Adipocyte (in vitro differentiated cells): ENCODE data around the gene CDX2.

Experiments
- DNase-seq: peaks from one replicate; pipeline ENCODE4 v3.0.0-alpha.2; 2015; ENCODE audit warnings: low read depth
- H3K27me3 ChIP-seq: replicated peaks from 2 replicates; pipeline ENCODE4 v1.7.0; 2013; ENCODE audit warnings: mild to moderate bottlenecking, low read length, moderate library complexity; ENCODE audit not compliant: control insufficient read depth, insufficient read depth
- H3K36me3 ChIP-seq: 2 replicates; pipeline ENCODE4 v1.7.0; 2013; ENCODE audit warnings: low read length, mild to moderate bottlenecking, moderate library complexity; ENCODE audit not compliant: control insufficient read depth, insufficient read depth, severe bottlenecking
- H3K4me1 ChIP-seq: 2 replicates; pipeline ENCODE4 v1.7.0; 2013; ENCODE audit warnings: mild to moderate bottlenecking, low read length, moderate library complexity; ENCODE audit not compliant: control insufficient read depth, insufficient read depth
- H3K4me3 ChIP-seq: 2 replicates; pipeline ENCODE4 v1.7.0; 2013; ENCODE audit warnings: mild to moderate bottlenecking, low read length, moderate library complexity
- H3K9ac ChIP-seq: 2 replicates; pipeline ENCODE4 v1.7.0; 2013; ENCODE audit warnings: mild to moderate bottlenecking, low read length, moderate library complexity
- H3K9me3 ChIP-seq: 2 replicates; pipeline ENCODE4 v1.7.0; 2013; ENCODE audit warnings: mild to moderate bottlenecking, low read length, moderate library complexity; ENCODE audit not compliant: control insufficient read depth

CDX2 gene

DNA sequence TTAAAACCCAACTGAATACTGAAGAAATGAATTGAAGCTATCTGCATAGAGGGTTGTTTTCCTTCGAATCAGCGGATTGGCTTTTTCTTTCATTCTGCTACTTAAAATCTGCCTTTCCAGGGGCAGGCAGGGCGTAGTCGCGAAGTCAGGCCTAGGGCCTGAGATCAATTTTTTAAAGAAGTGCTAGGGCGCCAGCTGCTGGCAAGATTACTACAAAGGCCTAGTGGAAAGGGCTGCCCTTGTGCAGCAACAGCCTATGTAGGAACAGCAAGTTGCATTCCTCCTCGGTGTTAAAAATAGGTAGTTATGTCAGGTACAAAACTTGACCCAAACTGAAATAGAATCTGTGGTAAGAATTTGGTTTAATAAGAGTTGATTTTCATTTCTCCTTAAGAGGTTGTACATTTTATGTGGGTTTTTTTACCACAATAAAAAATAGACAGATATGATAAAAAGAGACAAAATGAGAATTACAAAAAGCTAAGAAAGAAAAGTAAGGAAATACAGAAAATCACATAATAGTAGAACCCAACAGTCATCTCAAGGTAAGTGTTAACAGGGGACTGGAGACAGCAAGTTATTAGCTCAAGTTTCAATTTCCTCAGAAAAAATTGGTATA, 28.9 kb upstream of the CDX2 start:
- peak; percentile 35 for DNase-seq
- Histone ChIP-seq H3K9ac (peak overlapping the region; percentile 60), H3K4me1 (no peaks in the 10 kb centered on the region)

DNA sequence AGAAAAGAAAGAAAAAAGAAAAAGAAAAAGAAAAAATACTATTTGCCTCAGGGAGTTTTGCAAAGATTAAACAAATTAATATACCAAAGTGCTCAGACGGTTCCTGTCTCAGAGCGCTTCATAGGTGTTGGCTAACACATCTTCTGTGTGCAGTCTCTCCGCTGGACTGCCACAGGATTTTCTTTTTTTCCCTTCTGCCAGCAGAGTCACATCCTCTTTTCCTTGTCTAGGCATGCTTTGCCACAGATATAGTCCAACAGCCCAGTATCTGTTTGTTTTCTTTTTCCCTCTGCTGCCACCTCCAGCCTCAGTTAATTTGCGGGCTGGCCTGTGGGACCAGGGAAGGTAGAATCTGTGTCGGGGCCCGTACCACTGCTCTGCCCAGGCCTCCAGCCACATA, 22.8 kb upstream of the CDX2 start:
- no peak overlapping the region for H3K4me3 ChIP-seq
- H3K27me3 ChIP-seq = peaks cover 36% of the 10 kb centered on the region
- H3K36me3 ChIP-seq = no peaks in the 10 kb centered on the region
- peaks cover 4% of the 10 kb centered on the region for H3K4me1 ChIP-seq
- DNase-seq = no peak
- no peaks in the 10 kb centered on the region for H3K9me3 ChIP-seq
- no peak overlapping the region for H3K9ac ChIP-seq

More for the DNA sequence above, 28.9 kb upstream of the CDX2 start:
- H3K36me3 ChIP-seq = no peaks in the 10 kb centered on the region
- no peaks in the 10 kb centered on the region for H3K9me3 ChIP-seq
- no peak overlapping the region for H3K4me3 ChIP-seq
- H3K27me3 ChIP-seq = peaks cover 18% of the 10 kb centered on the region

DNA sequence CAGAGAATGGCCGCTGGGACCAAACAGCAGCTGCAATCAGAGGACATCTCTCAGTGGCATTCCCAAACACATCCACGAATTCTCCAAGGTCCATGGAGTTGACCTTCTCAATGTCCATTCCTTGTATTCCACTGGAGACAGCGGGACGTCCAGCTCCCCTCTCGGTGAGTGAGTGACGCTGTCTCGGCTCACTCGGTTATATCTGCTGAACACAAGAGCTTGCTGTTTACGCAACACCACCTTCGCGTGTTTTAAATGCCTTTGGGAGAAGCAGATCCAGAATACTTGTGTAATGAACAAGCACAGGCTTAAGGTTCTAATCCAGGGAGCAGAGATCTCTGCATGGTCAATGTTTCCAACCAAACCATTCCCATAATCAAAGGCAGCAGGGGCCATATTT, 19.4 kb upstream of the CDX2 start, which contains the start of gene URAD:
Gene URAD, minus strand, starts transcription at position 174 of the 400 bp plus-strand sequence. Its CDS starts 56 bp downstream, at position 118.
- Histone ChIP-seq H3K4me1 (peaks cover 5% of the 10 kb centered on the region), H3K27me3 (peaks cover 50% of the 10 kb centered on the region), H3K4me3 (no peak within 1 kb of the TSS), H3K9ac (no peak within 1 kb of the TSS), H3K9me3 (no peaks in the 10 kb centered on the region), H3K36me3 (no peaks in the 10 kb centered on the region)
- no peak for DNase-seq

DNA sequence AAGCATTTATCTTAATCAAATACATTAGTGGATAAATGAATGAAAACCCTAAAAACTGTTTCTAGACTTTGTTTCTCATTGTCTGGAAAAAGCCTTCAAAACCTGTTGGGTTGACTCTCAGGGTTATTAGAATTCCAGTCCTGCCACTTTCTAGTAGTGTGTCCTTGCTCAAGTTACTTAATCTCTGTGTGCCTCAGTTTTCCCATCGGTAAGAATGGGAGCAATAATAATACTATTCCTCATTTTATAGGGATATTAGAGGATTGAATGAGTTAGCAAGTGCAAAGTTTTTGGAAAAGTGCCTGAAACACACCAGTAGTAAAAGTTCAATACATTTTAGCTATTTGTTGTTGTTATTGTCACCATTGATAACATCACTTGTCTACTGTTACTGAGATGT, 16.5 kb upstream of the CDX2 start:
- H3K4me1 ChIP-seq = peaks cover 5% of the 10 kb centered on the region
- no peak for DNase-seq
- peaks cover 74% of the 10 kb centered on the region for H3K27me3 ChIP-seq
- H3K9ac ChIP-seq = no peak overlapping the region
- no peaks in the 10 kb centered on the region for H3K36me3 ChIP-seq
- H3K9me3 ChIP-seq = no peaks in the 10 kb centered on the region
- no peak overlapping the region for H3K4me3 ChIP-seq

DNA sequence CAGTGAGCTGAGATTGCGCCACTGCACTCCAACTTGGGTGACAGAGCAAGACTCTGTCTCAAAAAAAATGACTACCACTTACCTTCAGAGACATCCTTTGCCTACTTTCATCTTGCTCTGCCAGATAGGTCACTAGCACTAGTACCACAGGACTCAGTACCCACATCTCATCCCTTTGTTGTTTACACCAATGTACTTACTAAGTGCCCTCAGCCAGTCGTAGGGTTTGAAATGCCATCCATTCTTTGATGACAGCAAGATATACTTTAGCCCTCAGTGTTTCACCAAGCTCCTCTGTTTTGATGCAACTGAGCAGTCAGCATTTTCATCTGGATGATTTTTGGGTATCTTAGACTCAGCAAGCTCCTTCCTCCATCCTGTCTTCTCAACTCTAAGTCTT, 13.2 kb upstream of the CDX2 start:
- H3K27me3 ChIP-seq = peaks cover 82% of the 10 kb centered on the region
- H3K9ac ChIP-seq = no peak overlapping the region
- H3K36me3 ChIP-seq = no peaks in the 10 kb centered on the region
- no peak for DNase-seq
- no peak overlapping the region for H3K4me3 ChIP-seq
- H3K4me1 ChIP-seq = peaks cover 6% of the 10 kb centered on the region
- no peaks in the 10 kb centered on the region for H3K9me3 ChIP-seq

DNA sequence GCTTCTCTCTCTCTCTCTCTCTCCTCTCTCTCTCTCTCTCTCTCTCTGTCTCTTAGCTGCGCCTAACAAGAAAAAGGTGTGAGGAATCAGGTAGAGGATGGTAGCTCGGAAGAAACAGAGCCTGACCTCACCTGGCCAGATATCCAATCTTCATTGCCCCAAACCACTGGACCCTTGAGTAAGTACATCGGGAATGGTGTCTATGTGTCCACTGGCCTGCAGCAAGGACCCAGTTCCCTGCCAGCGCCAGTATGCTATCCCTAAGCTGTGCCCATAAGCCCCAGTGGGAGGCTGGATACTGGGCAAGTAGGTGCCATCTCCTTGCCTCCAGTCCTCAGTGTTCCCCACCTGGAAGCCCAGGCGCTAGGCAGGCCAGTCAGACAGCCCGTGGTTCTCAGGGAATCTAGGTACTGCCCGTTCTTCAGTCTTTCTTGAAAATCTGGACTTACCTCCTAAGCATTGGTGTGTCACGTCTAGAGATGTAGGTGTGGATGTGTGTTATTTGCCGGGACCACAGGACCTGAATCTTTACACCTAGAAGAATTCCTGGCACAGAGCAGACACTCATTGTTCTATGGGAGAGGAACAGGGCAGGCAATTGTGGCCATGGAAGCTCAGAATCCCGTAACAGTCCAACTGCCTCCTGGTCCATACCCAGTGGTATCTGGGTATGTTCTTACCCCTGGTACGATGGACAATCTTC, 12.0 kb upstream of the CDX2 start:
- Histone ChIP-seq H3K27me3 (peaks cover 80% of the 10 kb centered on the region), H3K4me3 (no peak overlapping the region), H3K36me3 (no peaks in the 10 kb centered on the region)

DNA sequence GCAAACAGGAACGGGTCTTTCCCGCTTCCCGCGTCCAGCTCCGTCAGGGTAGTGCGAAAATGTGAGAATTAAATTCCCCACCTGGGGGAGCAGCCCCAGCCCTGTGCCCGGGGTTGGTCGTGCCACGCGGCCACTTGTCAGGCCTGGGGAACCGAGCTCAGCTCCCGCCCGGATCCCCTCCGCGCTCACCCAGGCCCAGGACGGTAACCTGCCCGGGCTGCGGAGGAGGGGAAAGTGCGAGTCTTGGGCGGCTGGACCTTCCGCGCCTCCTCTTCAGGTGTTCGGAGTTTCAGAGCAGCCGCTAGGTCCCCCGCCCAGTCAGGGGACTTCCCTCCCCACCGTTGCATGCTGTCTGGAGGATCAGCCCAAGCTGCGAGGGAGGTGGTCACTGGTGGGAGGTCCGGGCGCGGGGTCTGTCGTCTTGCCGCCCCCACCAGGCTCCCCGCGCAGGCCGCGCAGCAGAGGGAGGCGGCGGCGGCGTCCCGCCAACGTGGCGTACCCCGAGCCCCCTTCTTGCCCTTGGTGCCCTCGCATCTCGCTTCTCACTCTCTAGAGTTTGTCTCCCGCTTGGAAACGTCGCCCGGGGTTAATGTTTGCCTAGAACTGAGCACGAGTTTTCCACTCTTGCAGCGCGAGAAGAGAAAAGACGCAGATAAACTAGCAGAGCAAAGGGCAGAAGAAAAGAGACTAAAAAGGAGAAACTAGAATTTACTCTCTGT, 11.3 kb upstream of the CDX2 start:
- H3K4me1 ChIP-seq = peaks cover 3% of the 10 kb centered on the region
- H3K9me3 ChIP-seq = no peaks in the 10 kb centered on the region
- no peaks in the 10 kb centered on the region for H3K36me3 ChIP-seq
- H3K4me3 ChIP-seq = no peak overlapping the region
- DNase-seq = no peak
- peaks cover 80% of the 10 kb centered on the region for H3K27me3 ChIP-seq
- H3K9ac ChIP-seq = no peak overlapping the region

More for the DNA sequence above, 12.0 kb upstream of the CDX2 start:
- H3K9ac ChIP-seq = no peak overlapping the region
- no peaks in the 10 kb centered on the region for H3K9me3 ChIP-seq
- DNase-seq = no peak
- H3K4me1 ChIP-seq = peaks cover 3% of the 10 kb centered on the region

DNA sequence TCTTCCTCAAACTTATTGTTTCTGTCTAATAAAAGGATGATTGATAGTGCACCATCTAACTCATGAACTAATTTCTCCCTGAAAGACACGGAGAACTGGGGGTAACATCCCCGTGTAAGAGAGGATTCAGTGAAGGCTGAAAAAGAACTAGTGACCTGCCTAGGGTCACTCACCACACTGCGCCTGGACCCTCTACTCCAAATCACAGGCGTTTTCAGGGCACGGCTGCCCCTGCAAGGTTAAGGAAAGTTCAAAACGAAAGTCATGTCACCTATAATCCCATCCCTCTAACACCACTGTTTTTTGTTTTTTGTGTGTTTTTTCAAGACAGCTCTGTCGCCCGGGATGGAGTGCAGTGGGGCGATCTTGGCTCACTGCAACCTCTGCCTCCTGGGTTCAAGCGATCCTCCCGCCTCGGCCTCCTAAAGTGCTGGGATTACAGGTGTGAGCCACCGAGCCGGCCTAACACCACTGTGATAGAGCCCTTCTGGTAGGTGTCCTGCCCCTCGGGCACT, 10.7 kb upstream of the CDX2 start:
- no peak for DNase-seq
- Histone ChIP-seq H3K4me3 (no peak overlapping the region), H3K9ac (no peak overlapping the region), H3K27me3 (peaks cover 83% of the 10 kb centered on the region), H3K9me3 (no peaks in the 10 kb centered on the region), H3K4me1 (peaks cover 3% of the 10 kb centered on the region), H3K36me3 (no peaks in the 10 kb centered on the region)

DNA sequence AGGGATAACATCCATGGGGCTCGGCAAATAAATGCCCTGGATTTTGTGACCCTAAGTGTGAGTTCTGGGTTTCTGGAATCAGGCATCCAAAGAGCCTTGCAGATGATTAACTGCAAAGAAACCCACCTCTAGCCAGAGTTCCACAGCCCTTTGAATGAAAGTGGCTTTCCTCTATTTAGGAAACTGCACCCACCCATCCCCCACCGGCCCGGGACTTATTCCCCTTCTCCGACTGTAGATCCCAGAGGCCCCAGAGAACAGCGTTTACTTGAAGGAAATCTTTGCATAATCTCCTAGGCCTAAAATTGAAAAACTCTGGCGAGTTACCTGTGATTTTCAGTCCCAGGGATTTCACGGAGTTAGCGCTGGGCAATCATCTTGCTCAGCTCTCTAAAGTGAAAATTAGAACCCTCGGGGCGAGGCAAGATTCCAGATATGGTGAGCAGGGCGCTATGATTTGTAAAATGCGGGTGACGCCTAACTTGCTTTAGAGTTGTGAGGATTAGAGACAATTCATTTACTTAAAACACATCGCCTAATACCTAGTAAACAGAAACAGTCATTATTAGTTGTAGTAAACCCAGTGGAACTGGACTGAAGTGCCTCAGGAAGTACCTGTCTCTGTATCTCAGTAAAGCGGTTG, 10.0 kb upstream of the CDX2 start:
- peaks cover 4% of the 10 kb centered on the region for H3K9me3 ChIP-seq
- no peaks in the 10 kb centered on the region for H3K36me3 ChIP-seq
- H3K4me3 ChIP-seq = no peak overlapping the region
- H3K4me1 ChIP-seq = peaks cover 3% of the 10 kb centered on the region
- DNase-seq = no peak
- no peak overlapping the region for H3K9ac ChIP-seq
- peaks cover 89% of the 10 kb centered on the region for H3K27me3 ChIP-seq

DNA sequence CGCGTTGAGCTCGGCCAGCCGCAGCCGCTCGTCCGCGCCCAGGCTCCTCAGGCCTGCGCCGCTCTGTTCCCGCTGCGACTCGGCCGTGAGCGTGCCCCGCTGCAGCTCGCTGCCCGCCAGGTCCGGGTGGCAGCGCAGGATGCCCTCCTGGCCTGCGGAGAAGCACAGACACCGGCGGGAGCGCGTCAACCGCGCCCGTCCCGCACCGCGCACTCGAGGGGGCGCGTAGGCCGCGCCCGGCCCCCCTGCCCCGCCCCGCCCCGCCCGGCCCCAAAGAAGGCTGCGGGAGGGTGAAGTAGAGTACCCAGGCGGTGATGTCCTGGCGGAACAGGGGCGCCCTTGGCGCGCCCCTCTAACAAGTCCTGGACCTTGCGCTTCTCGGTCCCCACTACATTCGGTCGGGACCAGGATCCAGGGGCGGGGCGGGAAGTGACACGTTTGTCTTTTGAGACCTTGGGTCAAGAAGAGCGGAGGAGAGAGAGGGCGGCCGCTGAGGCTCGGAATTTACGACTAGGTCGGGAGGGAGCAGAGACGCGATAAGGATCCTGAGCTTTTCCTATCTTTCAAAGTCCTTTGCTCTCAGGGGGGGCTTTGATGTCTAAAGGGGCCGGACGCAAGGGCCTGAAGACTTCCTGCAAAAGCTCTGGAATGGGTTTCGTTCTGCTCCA, 9.3 kb upstream of the CDX2 start:
- DNase-seq = no peak
- Histone ChIP-seq H3K36me3 (no peaks in the 10 kb centered on the region), H3K9ac (no peak overlapping the region), H3K4me1 (peaks cover 3% of the 10 kb centered on the region), H3K27me3 (peaks cover 91% of the 10 kb centered on the region), H3K4me3 (no peak overlapping the region), H3K9me3 (peaks cover 4% of the 10 kb centered on the region)
